Stomach (tissue), 9 donors: ENCODE data around the gene FA2H. TPM values are rescaled to one million over a fixed set of nuclear protein-coding genes. Genes with fewer than 3 reads are reported as not detected.

Experiments
- DNase-seq, 2 donors: peaks; one replicate each; pipeline versions ENCODE4 v3.0.0 to v3.0.0-alpha.2; 2013 to 2019
- H3K27ac ChIP-seq, 5 donors: fragments of 200-600 bp in 4 of 5; sonication (generic) in 4 of 5; one replicate each; pipeline ENCODE4 v1.5.1; 2013 to 2019; ENCODE audit warnings: mild to moderate bottlenecking in 1 of 5, moderate library complexity in 1 of 5
- H3K27me3 ChIP-seq, 3 donors: fragments of 200-600 bp; sonication (generic); one replicate each; pipeline ENCODE4 v1.5.1; 2017 to 2019; ENCODE audit warnings: mixed run types in 1 of 3
- H3K36me3 ChIP-seq, 4 donors: fragments of 200-600 bp; sonication (generic); 1 replicate in 3 of 4; 2 replicates in 1 of 4; pipeline ENCODE4 v1.5.1; 2016 to 2019
- H3K4me1 ChIP-seq, 4 donors: fragments of 200-600 bp; sonication (generic); one replicate each; pipeline ENCODE4 v1.5.1; 2016 to 2019
- H3K4me3 ChIP-seq, 4 donors: fragments of 200-600 bp; sonication (generic) in 3 of 4; one replicate each; pipeline ENCODE4 v1.5.1; 2016 to 2019; ENCODE audit warnings: mild to moderate bottlenecking in 1 of 4
- H3K9me3 ChIP-seq, 4 donors: fragments of 200-600 bp; sonication (generic); one replicate each; pipeline ENCODE4 v1.5.1; 2016 to 2019
- CTCF ChIP-seq, 7 experiments: fragments of 450-650 bp in 4 of 7; fragments of 200-600 bp in 3 of 7; sonication (generic) in 3 of 7; IDR thresholded peaks; one replicate each; pipeline ENCODE4 v1.5.1; 2016 to 2019; ENCODE audit warnings: antibody characterized with exemption in 7 of 7, control low read depth in 2 of 7, mild to moderate bottlenecking in 1 of 7
- EP300 ChIP-seq: sonication (generic); formaldehyde crosslinking; IDR thresholded peaks from one replicate; pipeline ENCODE4 v1.6.1; 2017; ENCODE audit warnings: antibody characterized with exemption
- POLR2A ChIP-seq, 4 donors: fragments of 450-650 bp; IDR thresholded peaks; one replicate each; pipeline ENCODE4 v1.6.1; 2016; ENCODE audit warnings: antibody characterized with exemption in 4 of 4, control low read depth in 2 of 4, mild to moderate bottlenecking in 1 of 4, moderate library complexity in 1 of 4
- POLR2AphosphoS5 ChIP-seq, 3 donors: sonication (generic); formaldehyde crosslinking; IDR thresholded peaks; one replicate each; pipeline ENCODE4 v1.6.1; 2016; ENCODE audit warnings: antibody characterized with exemption in 3 of 3
- WGBS, 5 donors: extraction: QIAGEN DNeasy Blood & Tissue Kit in 3 of 5; methylation state at CpG; one replicate each; pipeline versions ENCODE4 v1.1.5 to v1.1.7; 2013 to 2018; 5-methylcytosine and 5-hydroxymethylcytosine counted together
- intact Hi-C: fragments of 100-400 bp; cut with DNase I; formaldehyde crosslinking; loops from one replicate; pipeline ENCODE4 v1.15.1; 2023; ENCODE audit warnings: low total_unique reads
- polyA plus RNA-seq, 3 donors: library from polyadenylated mRNA; stranded (reverse); fragments of 200-250 nt; gene quantifications; one replicate each; pipeline ENCODE4 v1.2.3, GENCODE V29; 2013
- total RNA-seq, 5 donors: library from RNA; depleted of rRNA; stranded (reverse); fragments of >200 nt; gene quantifications; one replicate each; pipeline versions ENCODE4 v1.1.0 to v1.2.3, GENCODE V29; 2014 to 2016
- donor health status: healthy with polysubstance abuse.
- donor health status: Bipolar disorder and iron deficiency.
- donor health status: healthy.

Gene FA2H
- total and polyA plus RNA-seq, 8 donors = 1.8 to 64.2 (median 15.7) TPM

- Histone ChIP-seq H3K36me3 (peaks cover 0 to 3% (median 0%) of the 10 kb centered on the region in 4 donors), H3K27me3 (no peaks in the 10 kb centered on the region), H3K4me3 (no peak overlapping the region), H3K27ac (peak overlapping the region in 1 of 5 donors; percentile 4), H3K9me3 (no peaks in the 10 kb centered on the region), H3K4me1 (peaks cover 0 to 4% (median 0%) of the 10 kb centered on the region in 4 donors)
- intact Hi-C loops = loop anchor here (5.0 kb wide), 1 partner anchor 158 kb away; no protein-coding TSS in a partner anchor
- 0% methylated on average over 6 of the region's 6 CpGs for WGBS, 5 donors
- peak; percentile 88 to 92 for DNase-seq
- peak in 1 of 3 donors; percentile 56 for TF ChIP-seq POLR2AphosphoS5 (IDR thresholded peaks at IDR 0.05)
- TF ChIP-seq EP300 = no peak
- TF ChIP-seq CTCF (IDR thresholded peaks at IDR 0.05) = peak in 5 of 7 experiments; percentile 90 to 97 (median 92)
Observed at GRCh38 chr16:74709441-74709877, 65.2 kb downstream of the FA2H start.

GRCh38 chr16:74700438-74701225, 74.0 kb downstream of the FA2H start, which contains the start of gene MLKL:
MLKL (minus strand) TSS chr16:74700862; CDS start chr16:74695757, 5,105 bp downstream.
- intact Hi-C loops = no loop called here
- TF ChIP-seq CTCF (IDR thresholded peaks at IDR 0.05) (no peak), POLR2AphosphoS5 (IDR thresholded peaks at IDR 0.05) (peak in 2 of 3 donors; percentile 38 to 51)

GRCh38 chr16:74700116-74700437, 74.5 kb downstream of the FA2H start:
- H3K9me3 ChIP-seq = no peaks in the 10 kb centered on the region
- 0 to 3% (median 0%) methylated on average over 15 to 16 of the region's 16 CpGs for WGBS, 5 donors
- TF ChIP-seq POLR2AphosphoS5 (IDR thresholded peaks at IDR 0.05) = no peak
- no peak for TF ChIP-seq POLR2A (IDR thresholded peaks at IDR 0.05)
- TF ChIP-seq EP300 = no peak
- TF ChIP-seq CTCF (IDR thresholded peaks at IDR 0.05) = no peak
- peak overlapping the region; percentile 62 to 76 (median 68) for H3K4me3 ChIP-seq
- H3K36me3 ChIP-seq = peaks cover 2 to 5% (median 4%) of the 10 kb centered on the region in 4 donors
- DNase-seq = no peak
- H3K4me1 ChIP-seq = peaks cover 18 to 59% (median 32%) of the 10 kb centered on the region in 4 donors
- peak overlapping the region; percentile 85 to 92 (median 87) for H3K27ac ChIP-seq
- intact Hi-C loops = no loop called here
- no peaks in the 10 kb centered on the region for H3K27me3 ChIP-seq

More at GRCh38 chr16:74700438-74701225, 74.0 kb downstream of the FA2H start, which contains the start of gene MLKL:
- Histone ChIP-seq H3K27ac (peak within 1 kb of the TSS; percentile 85 to 92 (median 87)), H3K4me3 (peak within 1 kb of the TSS; percentile 62 to 76 (median 68)), H3K27me3 (no peaks in the 10 kb centered on the region), H3K36me3 (no peaks in the 10 kb centered on the region), H3K4me1 (peaks cover 18 to 54% (median 32%) of the 10 kb centered on the region in 4 donors), H3K9me3 (no peaks in the 10 kb centered on the region)
- DNase-seq = peak; percentile 65 to 72
- WGBS, 5 donors = 0 to 2% (median 1%) methylated on average over 19 to 35 of the region's 35 CpGs

GRCh38 chr16:74699666-74700065, 75.0 kb downstream of the FA2H start:
- TF ChIP-seq EP300 (no peak), CTCF (IDR thresholded peaks at IDR 0.05) (no peak), POLR2A (IDR thresholded peaks at IDR 0.05) (no peak), POLR2AphosphoS5 (IDR thresholded peaks at IDR 0.05) (no peak)
- Histone ChIP-seq H3K4me1 (peaks cover 18 to 59% (median 32%) of the 10 kb centered on the region in 4 donors), H3K27me3 (no peaks in the 10 kb centered on the region), H3K36me3 (peaks cover 3 to 9% (median 8%) of the 10 kb centered on the region in 4 donors), H3K9me3 (no peaks in the 10 kb centered on the region), H3K4me3 (peak overlapping the region; percentile 62 to 76 (median 68)), H3K27ac (peak overlapping the region in 4 of 5 donors; percentile 86 to 92 (median 88))
- no peak for DNase-seq
- 52 to 63% (median 61%) methylated on average over 4 of the region's 4 CpGs for WGBS, 5 donors
- intact Hi-C loops = no loop called here
